ENCODE measurements around the gene RRN3. TPM values are rescaled to one million over a fixed set of nuclear protein-coding genes. Genes with fewer than 3 reads are reported as not detected.
"Not testable (repeated sequence)": the region's sequence is repeated elsewhere in the genome, so short reads cannot be mapped to it uniquely, and the experiment has no call there.

The RRN3 gene
- total RNA-seq, 1 experiment from 2014 or later = 28.2 TPM

- DNase-seq (ENCODE audit: low spot score) = not testable (repeated sequence)
Observed at GRCh38 chr16:15099366-15099909, 5.4 kb upstream of the RRN3 start.

GRCh38 chr16:15096583-15096972, 2.5 kb upstream of the RRN3 start:
- not testable (repeated sequence) for DNase-seq (ENCODE audit: low spot score)

GRCh38 chr16:15093571-15093954, 509 bp downstream of the RRN3 start:
- not testable (repeated sequence) for DNase-seq (ENCODE audit: low spot score)

GRCh38 chr16:15090663-15091269, 3.3 kb downstream of the RRN3 start:
- not testable (repeated sequence) for DNase-seq (ENCODE audit: low spot score)

GRCh38 chr16:15082788-15083187, 11.3 kb downstream of the RRN3 start:
- not testable (repeated sequence) for DNase-seq (ENCODE audit: low spot score)

- DNase-seq (ENCODE audit: low spot score) = not testable (repeated sequence)
Observed at GRCh38 chr16:15080883-15081282, 13.2 kb downstream of the RRN3 start.

- DNase-seq (ENCODE audit: low spot score) = not testable (repeated sequence)
Observed at GRCh38 chr16:15076161-15076560, 17.9 kb downstream of the RRN3 start.

- no peak for DNase-seq (ENCODE audit: low spot score)
Observed at GRCh38 chr16:15073101-15073500, 21.0 kb downstream of the RRN3 start.

- DNase-seq (ENCODE audit: low spot score) = not testable (repeated sequence)
Observed at GRCh38 chr16:15071916-15072769, 21.9 kb downstream of the RRN3 start.

GRCh38 chr16:15071013-15071412, 23.1 kb downstream of the RRN3 start:
- not testable (repeated sequence) for DNase-seq (ENCODE audit: low spot score)

GRCh38 chr16:15066690-15067089, 27.4 kb downstream of the RRN3 start:
- DNase-seq (ENCODE audit: low spot score) = not testable (repeated sequence)

- not testable (repeated sequence) for DNase-seq (ENCODE audit: low spot score)
Observed at GRCh38 chr16:15065961-15066360, 28.1 kb downstream of the RRN3 start.

GRCh38 chr16:15062085-15062810, 31.8 kb downstream of the RRN3 start:
- not testable (repeated sequence) for DNase-seq (ENCODE audit: low spot score)

GRCh38 chr16:15059324-15059723, 34.7 kb downstream of the RRN3 start:
- no peak for DNase-seq (ENCODE audit: low spot score)

GRCh38 chr16:15057681-15058417, 36.2 kb downstream of the RRN3 start:
- DNase-seq (ENCODE audit: low spot score) = no peak

- DNase-seq (ENCODE audit: low spot score) = no peak
Observed at GRCh38 chr16:15055141-15056053, 38.7 kb downstream of the RRN3 start.

- no peak for DNase-seq (ENCODE audit: low spot score)
Observed at GRCh38 chr16:15054357-15055140, 39.5 kb downstream of the RRN3 start.

- no peak for DNase-seq (ENCODE audit: low spot score)
Observed at GRCh38 chr16:15053904-15054303, 40.2 kb downstream of the RRN3 start.

- DNase-seq (ENCODE audit: low spot score) = no peak
Observed at GRCh38 chr16:15052747-15053476, 41.2 kb downstream of the RRN3 start.

Data from HT-29 (cell line).